GM12874 (cell line): Measurements from ENCODE around the gene TSEN34.

ENCODE experiments used
- CTCF ChIP-seq: IDR thresholded peaks from 2 replicates; pipeline ENCODE4 v1.5.1; 2011; ENCODE audit warnings: low read depth, mild to moderate bottlenecking, control low read depth, low read length, moderate library complexity; ENCODE audit not compliant: insufficient read depth

TSEN34 gene

GRCh38 chr19:54155694-54156093 is 35.4 kb upstream of the TSEN34 start:
- TF ChIP-seq CTCF, result no peak

- no peak for TF ChIP-seq CTCF
Observed at GRCh38 chr19:54156490-54156889, 34.6 kb upstream of the TSEN34 start.

- no peak for TF ChIP-seq CTCF
Observed at GRCh38 chr19:54156953-54157352, 34.2 kb upstream of the TSEN34 start.

- TF ChIP-seq CTCF, result no peak
Observed at GRCh38 chr19:54158812-54159351, 32.2 kb upstream of the TSEN34 start.

GRCh38 chr19:54159352-54160181 is 31.5 kb upstream of the TSEN34 start, which contains the start of gene LENG1:
Gene LENG1 (minus strand): TSS chr19:54159721. CDS start chr19:54159695, 26 bp downstream.
- peak; percentile 43 for TF ChIP-seq CTCF

- no peak for TF ChIP-seq CTCF
Observed at GRCh38 chr19:54160182-54160811, 30.8 kb upstream of the TSEN34 start.

- TF ChIP-seq CTCF, result no peak
Observed at GRCh38 chr19:54160854-54161253, 30.3 kb upstream of the TSEN34 start.
